OCI-LY7 (cell line): ENCODE data around the gene RPS8.

Source experiments
- EZH2phosphoT487 ChIP-seq: fragments of 200-600 bp; sonication (generic); IDR thresholded peaks from 2 replicates; pipeline ENCODE4 v1.6.1; 2018; ENCODE audit warnings: low read depth, borderline replicate concordance, mild to moderate bottlenecking, mixed run types, antibody characterized with exemption, low read length, moderate library complexity, mixed read lengths
- TF ChIP-seq, protein P1 (sequence below): fragments of 200-600 bp; sonication (generic); conservative IDR thresholded peaks from 2 replicates; pipeline ENCODE4 v1.5.1; 2014; ENCODE audit warnings: mild to moderate bottlenecking, antibody characterized with exemption, low read length, moderate library complexity, mixed read lengths

- TF ChIP-seq, protein P1, sequence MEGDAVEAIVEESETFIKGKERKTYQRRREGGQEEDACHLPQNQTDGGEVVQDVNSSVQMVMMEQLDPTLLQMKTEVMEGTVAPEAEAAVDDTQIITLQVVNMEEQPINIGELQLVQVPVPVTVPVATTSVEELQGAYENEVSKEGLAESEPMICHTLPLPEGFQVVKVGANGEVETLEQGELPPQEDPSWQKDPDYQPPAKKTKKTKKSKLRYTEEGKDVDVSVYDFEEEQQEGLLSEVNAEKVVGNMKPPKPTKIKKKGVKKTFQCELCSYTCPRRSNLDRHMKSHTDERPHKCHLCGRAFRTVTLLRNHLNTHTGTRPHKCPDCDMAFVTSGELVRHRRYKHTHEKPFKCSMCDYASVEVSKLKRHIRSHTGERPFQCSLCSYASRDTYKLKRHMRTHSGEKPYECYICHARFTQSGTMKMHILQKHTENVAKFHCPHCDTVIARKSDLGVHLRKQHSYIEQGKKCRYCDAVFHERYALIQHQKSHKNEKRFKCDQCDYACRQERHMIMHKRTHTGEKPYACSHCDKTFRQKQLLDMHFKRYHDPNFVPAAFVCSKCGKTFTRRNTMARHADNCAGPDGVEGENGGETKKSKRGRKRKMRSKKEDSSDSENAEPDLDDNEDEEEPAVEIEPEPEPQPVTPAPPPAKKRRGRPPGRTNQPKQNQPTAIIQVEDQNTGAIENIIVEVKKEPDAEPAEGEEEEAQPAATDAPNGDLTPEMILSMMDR = no peak
- TF ChIP-seq EZH2phosphoT487 = no peak
Observed at GRCh38 chr1:44792736-44793502, 17.6 kb downstream of the RPS8 start.
